Measurements from ENCODE around the gene CAMK1.

Gene CAMK1

GRCh38 chr3:9748031-9748430 lies 21.7 kb downstream of the CAMK1 start:
- TF ChIP-seq SPI1 (IDR thresholded peaks at IDR 0.05; ENCODE audit: borderline replicate concordance, low read depth): no peak
- TF ChIP-seq REST (IDR thresholded peaks at IDR 0.05; ENCODE audit: insufficient replicate concordance, low read depth): no peak
- TF ChIP-seq CTCF (IDR thresholded peaks at IDR 0.05; ENCODE audit: insufficient read depth, low read length): no peak
- TF ChIP-seq POLR2AphosphoS5 (IDR thresholded peaks at IDR 0.05; ENCODE audit: low read depth): no peak
- no peak for TF ChIP-seq GABPA (IDR thresholded peaks at IDR 0.05; ENCODE audit: low read depth)
- Histone ChIP-seq H3K4me3 (replicated peaks; ENCODE audit: insufficient read depth, low read length) (no peak overlapping the region), H3K27me3 (ENCODE audit: insufficient read depth, poor library complexity, severe bottlenecking) (no peaks in the 10 kb centered on the region), H3K27ac (replicated peaks) (no peak overlapping the region)
- DNase-seq (ENCODE audit: low read depth in 1 of 2, low spot score in 1 of 2): no peak

GRCh38 chr3:9747267-9747666 lies 22.5 kb downstream of the CAMK1 start:
- no peak for DNase-seq (ENCODE audit: low read depth in 1 of 2, low spot score in 1 of 2)
- H3K27me3 ChIP-seq (ENCODE audit: insufficient read depth, poor library complexity, severe bottlenecking): no peaks in the 10 kb centered on the region

GRCh38 chr3:9746330-9746729 lies 23.4 kb downstream of the CAMK1 start:
- Histone ChIP-seq H3K27ac (replicated peaks) (no peak overlapping the region), H3K4me3 (replicated peaks; ENCODE audit: insufficient read depth, low read length) (no peak overlapping the region), H3K27me3 (ENCODE audit: insufficient read depth, poor library complexity, severe bottlenecking) (no peaks in the 10 kb centered on the region)
- no peak for TF ChIP-seq REST (IDR thresholded peaks at IDR 0.05; ENCODE audit: insufficient replicate concordance, low read depth)
- no peak for TF ChIP-seq POLR2AphosphoS5 (IDR thresholded peaks at IDR 0.05; ENCODE audit: low read depth)
- TF ChIP-seq GABPA (IDR thresholded peaks at IDR 0.05; ENCODE audit: low read depth): no peak
- TF ChIP-seq SPI1 (IDR thresholded peaks at IDR 0.05; ENCODE audit: borderline replicate concordance, low read depth): no peak
- TF ChIP-seq CTCF (IDR thresholded peaks at IDR 0.05; ENCODE audit: insufficient read depth, low read length): no peak
- DNase-seq (ENCODE audit: low read depth in 1 of 2, low spot score in 1 of 2): no peak

More at GRCh38 chr3:9747267-9747666, 22.5 kb downstream of the CAMK1 start:
- H3K4me3 ChIP-seq (replicated peaks; ENCODE audit: insufficient read depth, low read length): no peak overlapping the region
- no peak overlapping the region for H3K27ac ChIP-seq (replicated peaks)
- TF ChIP-seq SPI1 (IDR thresholded peaks at IDR 0.05; ENCODE audit: borderline replicate concordance, low read depth) (no peak), POLR2AphosphoS5 (IDR thresholded peaks at IDR 0.05; ENCODE audit: low read depth) (0 out of 2 replicates have a peak, but pooled peaks have one; percentile 8), CTCF (IDR thresholded peaks at IDR 0.05; ENCODE audit: insufficient read depth, low read length) (no peak), REST (IDR thresholded peaks at IDR 0.05; ENCODE audit: insufficient replicate concordance, low read depth) (no peak), GABPA (IDR thresholded peaks at IDR 0.05; ENCODE audit: low read depth) (no peak)
